ENCODE data around the gene UTP25.

GRCh38 chr1:209871006-209871405 lies 43.2 kb downstream of the UTP25 start:
- TF ChIP-seq, protein P1, sequence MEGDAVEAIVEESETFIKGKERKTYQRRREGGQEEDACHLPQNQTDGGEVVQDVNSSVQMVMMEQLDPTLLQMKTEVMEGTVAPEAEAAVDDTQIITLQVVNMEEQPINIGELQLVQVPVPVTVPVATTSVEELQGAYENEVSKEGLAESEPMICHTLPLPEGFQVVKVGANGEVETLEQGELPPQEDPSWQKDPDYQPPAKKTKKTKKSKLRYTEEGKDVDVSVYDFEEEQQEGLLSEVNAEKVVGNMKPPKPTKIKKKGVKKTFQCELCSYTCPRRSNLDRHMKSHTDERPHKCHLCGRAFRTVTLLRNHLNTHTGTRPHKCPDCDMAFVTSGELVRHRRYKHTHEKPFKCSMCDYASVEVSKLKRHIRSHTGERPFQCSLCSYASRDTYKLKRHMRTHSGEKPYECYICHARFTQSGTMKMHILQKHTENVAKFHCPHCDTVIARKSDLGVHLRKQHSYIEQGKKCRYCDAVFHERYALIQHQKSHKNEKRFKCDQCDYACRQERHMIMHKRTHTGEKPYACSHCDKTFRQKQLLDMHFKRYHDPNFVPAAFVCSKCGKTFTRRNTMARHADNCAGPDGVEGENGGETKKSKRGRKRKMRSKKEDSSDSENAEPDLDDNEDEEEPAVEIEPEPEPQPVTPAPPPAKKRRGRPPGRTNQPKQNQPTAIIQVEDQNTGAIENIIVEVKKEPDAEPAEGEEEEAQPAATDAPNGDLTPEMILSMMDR (IDR thresholded peaks at IDR 0.05), result no peak
- TF ChIP-seq ZFX (IDR thresholded peaks at IDR 0.05; ENCODE audit: borderline replicate concordance), result no peak

Measured in 22Rv1 (cell line).